Activated T-helper 1 cell treated with anti-CD3 and anti-CD28 coated beads, Interleukin-2, amount 50 U/mL, for 16 hours (primary cell): ENCODE data around the gene PRAC2.

ENCODE experiments used
- DNase-seq, 2 donors: peaks; one replicate each; pipeline ENCODE4 v3.0.0-alpha.2; 2020; ENCODE audit warnings: low read depth in 1 of 2, low spot score in 1 of 2

Gene PRAC2

GRCh38 chr17:48720266-48721008 is 2.5 kb upstream of the PRAC2 start:
- DNase-seq, result no peak

GRCh38 chr17:48721009-48721402 is 2.0 kb upstream of the PRAC2 start:
- no peak for DNase-seq

GRCh38 chr17:48722201-48722907 is 631 bp upstream of the PRAC2 start, which contains the start of gene PRAC1:
Gene PRAC1, minus strand, starts transcription at chr17:48722518. Its CDS starts 126 bp downstream, at chr17:48722392.
- DNase-seq, result no peak

- no peak for DNase-seq
These were observed 652 bp downstream of the PRAC2 start for GRCh38 chr17:48723423-48724250.

GRCh38 chr17:48724251-48725003 is 1.4 kb downstream of the PRAC2 start:
- peak; percentile 39 to 46 for DNase-seq

GRCh38 chr17:48725004-48725287 is 2.0 kb downstream of the PRAC2 start:
- no peak for DNase-seq

- DNase-seq, result no peak
These were observed 2.5 kb downstream of the PRAC2 start for GRCh38 chr17:48725288-48726064.

- no peak for DNase-seq
These were observed 3.3 kb downstream of the PRAC2 start for GRCh38 chr17:48726114-48726915.

- DNase-seq, result no peak
These were observed 3.9 kb downstream of the PRAC2 start for GRCh38 chr17:48726916-48727286.

GRCh38 chr17:48727415-48728175 is 4.6 kb downstream of the PRAC2 start:
- no peak for DNase-seq

- DNase-seq, result no peak
These were observed 5.5 kb downstream of the PRAC2 start, which contains the start of gene HOXB13 for GRCh38 chr17:48728232-48729231. Gene HOXB13, minus strand, starts transcription at chr17:48728750. Its CDS starts 157 bp downstream, at chr17:48728593.

- no peak for DNase-seq
These were observed 6.6 kb downstream of the PRAC2 start for GRCh38 chr17:48729335-48730239.

GRCh38 chr17:48730240-48730550 is 7.2 kb downstream of the PRAC2 start:
- no peak for DNase-seq

- no peak for DNase-seq
These were observed 8.4 kb downstream of the PRAC2 start for GRCh38 chr17:48731355-48731754.

GRCh38 chr17:48732688-48733629 is 10.0 kb downstream of the PRAC2 start:
- no peak for DNase-seq
